HG02852 (cell line): ENCODE measurements around the gene TM9SF1.
"Not testable (repeated sequence)": the region's sequence is repeated elsewhere in the genome, so short reads cannot be mapped to it uniquely, and the experiment has no call there.

Experiments
- ATAC-seq: cut with Tn5 transposase; IDR thresholded peaks from one replicate; pipeline ENCODE4 v1.9.1; 2021; ENCODE audit warnings: mild to moderate bottlenecking, moderate library complexity; ENCODE audit not compliant: unreplicated experiment

The TM9SF1 gene

DNA sequence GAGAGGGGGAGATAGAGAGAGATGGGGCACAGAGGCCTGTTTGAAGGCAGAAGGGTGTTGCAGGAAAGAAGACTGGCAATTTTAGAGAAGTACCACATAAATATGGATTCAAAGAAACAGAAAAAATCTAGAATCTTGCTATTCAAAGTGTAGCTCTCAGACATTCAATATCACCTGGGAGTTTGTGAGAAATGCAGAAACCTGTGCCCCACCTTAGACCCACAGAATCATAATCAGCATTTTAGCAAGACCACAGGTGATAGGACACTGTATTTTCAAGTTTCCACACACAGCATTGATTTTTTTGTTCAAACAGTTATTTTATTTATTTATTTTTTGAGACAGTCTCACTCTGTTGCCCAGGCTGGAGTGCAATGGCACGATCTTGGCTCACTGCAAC is 33.7 kb upstream of the TM9SF1 start:
- ATAC-seq = no peak

DNA sequence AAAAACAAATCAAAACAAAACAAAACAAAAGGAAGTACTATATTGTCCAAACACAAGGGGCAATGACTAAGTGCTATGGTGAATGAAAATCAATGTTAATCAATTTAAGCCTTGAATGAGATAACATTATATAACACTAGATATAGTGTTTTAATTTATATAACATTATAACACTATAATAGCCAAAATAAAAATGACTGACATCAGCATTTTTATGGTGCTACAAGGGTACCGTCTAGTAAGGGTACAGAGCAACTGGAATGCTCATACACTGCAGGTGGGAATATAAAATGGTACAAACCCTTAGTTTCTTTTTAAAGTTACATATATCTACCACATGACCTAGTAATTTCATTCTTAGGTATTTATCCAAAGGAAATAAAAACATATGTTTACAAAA is 31.2 kb upstream of the TM9SF1 start:
- ATAC-seq = no peak

GRCh38 chr14:24224618-24225071 is 29.4 kb upstream of the TM9SF1 start:
- no peak for ATAC-seq

DNA sequence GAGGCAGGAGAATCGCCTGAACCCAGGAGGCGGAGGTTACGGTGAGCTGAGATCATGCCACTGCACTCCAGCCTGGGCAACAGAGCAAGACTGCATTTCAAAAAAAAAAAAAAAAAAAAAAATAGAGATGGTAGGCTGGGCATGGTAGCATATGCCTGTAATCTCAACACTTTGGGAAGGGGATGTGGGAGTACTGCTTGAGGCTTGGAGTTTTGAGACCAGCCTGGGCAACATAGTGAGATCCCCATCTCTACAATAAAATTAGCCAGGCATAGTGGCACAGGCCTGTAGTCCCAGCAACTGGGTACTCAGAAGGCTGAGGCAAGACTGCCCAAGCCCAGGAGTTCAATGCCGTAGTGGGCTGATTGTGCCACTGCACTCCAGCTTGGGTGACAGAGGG is 27.7 kb upstream of the TM9SF1 start:
- not testable (repeated sequence) for ATAC-seq

DNA sequence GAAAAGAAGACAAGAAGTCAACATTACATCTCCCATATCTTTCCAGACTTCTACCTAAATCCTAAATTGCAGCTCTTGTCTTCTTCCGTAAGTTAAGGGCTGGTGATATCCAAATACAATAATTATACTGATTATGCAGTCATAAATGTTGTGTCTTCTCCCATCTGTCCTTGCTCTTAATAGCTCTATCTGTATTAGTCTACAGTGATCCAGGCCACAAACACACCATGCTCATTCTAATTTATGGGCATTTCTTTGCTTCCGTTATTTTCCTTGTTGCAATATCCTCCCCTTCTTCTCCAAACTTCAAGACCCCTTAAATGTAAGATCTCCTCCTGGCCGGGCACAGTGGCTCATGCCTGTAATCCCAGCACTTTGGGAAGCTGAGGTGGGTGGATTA is 24.3 kb upstream of the TM9SF1 start:
- ATAC-seq = no peak

DNA sequence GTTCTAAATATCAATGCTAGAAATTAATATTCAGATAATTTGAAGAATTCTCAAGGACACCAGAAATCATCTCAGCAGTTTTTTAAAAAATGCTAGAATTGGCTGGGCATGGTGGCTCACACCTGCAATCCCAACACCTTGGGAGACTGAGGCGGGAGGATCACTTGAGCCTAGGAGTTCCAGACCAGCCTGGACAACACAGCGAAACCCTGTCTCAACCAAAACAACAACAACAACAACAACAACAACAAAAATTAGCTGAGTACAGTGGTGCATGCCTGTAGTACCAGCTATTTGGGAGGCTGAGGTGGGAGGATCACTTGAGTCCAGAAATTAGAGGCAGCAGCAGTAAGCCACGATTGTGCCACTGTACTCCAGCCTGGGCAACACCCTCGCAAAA is 23.8 kb upstream of the TM9SF1 start:
- ATAC-seq = no peak

GRCh38 chr14:24216876-24217275 is 21.6 kb upstream of the TM9SF1 start:
- ATAC-seq = not testable (repeated sequence)

- ATAC-seq = no peak
Observed at GRCh38 chr14:24216345-24216699, 21.1 kb upstream of the TM9SF1 start.

- peak; percentile 57 for ATAC-seq
Observed at GRCh38 chr14:24215495-24216344, 20.5 kb upstream of the TM9SF1 start, which contains the start of gene MDP1. Gene MDP1 (minus strand): TSS chr14:24216066. CDS start chr14:24215955, 111 bp downstream.

DNA sequence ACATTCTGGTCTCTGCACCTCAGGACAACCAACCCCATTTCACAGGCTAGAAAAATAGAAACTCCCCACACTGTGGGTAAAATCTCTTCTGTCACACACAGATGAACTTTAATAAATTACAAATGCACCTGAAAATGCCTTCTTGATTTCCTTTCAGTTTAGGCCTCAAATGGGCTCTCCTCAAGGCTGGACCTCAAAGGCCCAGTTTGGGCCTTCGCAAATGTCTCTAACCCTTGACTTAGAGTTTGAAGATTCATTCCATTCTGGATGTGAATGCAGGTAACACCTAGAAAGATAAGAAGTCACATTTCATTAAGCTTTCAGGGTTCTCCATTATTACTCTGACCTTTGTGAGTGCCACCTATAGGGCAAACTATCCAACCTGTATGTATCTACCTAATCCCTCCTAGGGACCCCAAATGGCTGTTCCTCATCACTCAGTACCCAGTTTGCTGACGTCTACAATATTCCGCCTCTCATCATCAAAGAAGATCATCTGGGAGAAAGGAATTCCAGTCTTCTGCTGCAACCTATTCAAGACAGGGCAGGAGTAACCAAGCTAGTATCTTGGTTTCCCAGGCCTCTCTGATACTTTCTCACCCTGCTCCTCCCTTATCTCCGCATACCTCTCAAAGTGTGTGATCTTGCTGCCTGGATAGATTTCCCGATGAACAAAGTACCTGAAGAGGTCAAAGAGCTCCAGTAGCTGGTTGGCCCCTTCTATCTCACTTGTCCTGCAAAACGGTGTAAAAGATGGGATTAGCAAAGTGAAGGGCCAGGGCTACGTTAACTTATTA is 18.8 kb upstream of the TM9SF1 start:
- no peak for ATAC-seq

DNA sequence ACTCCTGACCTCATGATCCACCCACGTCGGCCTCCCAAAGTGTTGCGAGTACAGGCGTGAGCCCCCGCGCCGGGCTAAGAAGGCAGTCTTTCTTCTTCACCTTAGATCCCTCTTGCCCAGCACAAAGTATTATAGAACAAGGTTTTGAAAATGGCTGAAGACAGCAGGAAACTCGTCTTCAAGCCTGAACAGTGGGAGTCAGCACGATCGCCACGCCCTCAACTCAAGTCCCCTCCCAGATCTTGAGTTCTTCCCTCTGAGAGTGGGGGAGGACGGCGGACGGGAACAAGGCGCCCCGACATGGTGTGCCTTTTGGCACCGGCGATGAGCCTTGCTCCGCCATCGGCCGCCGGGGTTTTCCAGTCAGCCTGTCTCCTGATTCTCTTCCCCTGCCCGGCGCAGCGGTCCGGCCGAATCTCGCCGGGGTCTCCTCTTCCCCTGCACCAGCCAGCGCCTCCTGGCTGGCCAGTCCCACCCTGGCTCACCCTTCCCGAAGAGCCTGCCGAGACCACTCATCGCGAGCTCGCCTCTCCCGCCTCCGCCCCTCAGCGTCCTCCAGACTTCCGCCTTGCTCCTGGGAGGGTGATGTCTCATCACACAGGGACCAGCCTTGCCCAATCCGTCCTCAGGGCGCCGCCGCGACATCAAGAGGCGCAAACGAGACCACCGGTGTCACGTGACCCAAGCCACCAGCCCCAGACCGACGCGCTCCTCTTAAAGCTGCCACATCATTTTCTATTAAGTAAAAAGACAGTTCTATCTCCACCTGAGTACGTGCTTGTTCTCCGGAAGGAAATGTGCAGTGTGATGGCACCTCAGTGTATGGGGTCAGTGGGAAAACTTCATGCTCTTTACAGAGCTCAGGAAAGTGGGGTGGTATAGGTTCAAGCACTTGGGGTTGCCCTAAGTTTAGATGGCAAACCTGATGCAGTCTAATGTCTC is 18.0 kb upstream of the TM9SF1 start, which contains the start of gene CHMP4A:
TSS of gene CHMP4A (minus strand) at position 565 of the 942 bp plus-strand sequence. CDS start at position 516, 49 bp downstream.
- ATAC-seq = peak; percentile 77

GRCh38 chr14:24211311-24211710 is 16.1 kb upstream of the TM9SF1 start:
- ATAC-seq = no peak

DNA sequence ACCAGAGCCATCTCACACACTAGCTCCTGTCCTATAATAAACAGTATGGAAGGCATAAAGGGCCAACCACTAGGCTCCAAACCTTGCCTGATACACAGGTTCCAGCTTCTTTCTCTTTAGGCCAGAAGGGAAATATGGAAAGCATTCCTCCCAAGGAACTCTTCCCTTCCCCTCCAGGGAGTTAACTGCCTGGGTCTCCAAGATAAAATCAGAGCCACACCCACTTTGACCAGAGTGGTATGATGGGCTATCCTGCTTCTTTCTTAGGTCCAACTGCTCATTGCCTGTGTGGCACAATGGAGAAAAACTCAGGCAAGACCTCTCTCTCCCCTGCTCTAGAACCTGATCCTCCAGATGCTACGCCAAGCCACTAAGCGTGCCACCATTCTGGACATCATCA is 12.4 kb upstream of the TM9SF1 start:
- ATAC-seq = no peak

DNA sequence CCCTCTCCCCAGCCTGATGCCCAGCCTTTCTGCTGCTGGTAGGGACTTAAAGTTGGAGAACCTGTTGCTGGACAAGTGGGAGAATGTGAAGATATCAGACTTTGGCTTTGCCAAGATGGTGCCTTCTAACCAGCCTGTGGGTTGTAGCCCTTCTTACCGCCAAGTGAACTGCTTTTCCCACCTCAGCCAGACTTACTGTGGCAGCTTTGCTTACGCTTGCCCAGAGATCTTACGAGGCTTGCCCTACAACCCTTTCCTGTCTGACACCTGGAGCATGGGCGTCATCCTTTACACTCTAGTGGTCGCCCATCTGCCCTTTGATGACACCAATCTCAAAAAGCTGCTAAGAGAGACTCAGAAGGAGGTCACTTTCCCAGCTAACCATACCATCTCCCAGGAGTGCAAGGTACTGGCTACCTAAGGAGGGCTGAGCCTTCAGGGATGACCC is 11.9 kb upstream of the TM9SF1 start:
- no peak for ATAC-seq

DNA sequence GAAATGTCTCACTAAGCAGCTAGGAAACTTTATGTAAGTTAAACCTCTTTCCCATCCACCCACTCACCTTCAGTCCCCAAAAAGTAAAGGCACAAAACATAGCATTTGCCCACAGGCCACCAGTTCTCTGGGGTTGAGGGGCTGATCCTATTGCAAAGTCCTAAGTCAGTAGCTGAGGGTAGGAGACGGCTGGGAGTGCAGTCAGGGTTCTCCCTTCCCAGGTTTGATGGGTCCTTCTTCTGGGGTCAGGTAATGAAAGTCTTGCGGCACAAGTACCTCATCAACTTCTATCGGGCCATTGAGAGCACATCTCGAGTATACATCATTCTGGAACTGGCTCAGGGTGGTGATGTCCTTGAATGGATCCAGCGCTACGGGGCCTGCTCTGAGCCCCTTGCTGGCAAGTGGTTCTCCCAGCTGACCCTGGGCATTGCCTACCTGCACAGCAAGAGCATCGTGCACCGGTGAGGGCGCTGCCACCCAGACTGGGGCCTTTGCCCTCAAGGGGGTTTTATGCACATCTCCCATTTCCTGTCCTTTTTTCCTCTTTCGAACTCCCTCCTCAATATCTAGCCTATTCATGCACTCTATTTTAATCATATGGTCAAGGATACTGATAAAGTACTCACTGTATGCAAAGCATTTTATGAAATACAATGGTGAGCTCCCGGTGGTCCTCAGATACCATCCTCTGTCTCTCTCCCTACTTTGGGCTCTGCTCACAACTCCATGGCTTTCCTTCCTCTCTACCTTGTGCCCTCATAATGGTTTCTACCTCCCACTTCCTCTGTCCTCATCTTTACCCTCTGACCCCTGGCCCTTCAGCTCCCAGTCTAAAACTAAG is 11.2 kb upstream of the TM9SF1 start:
- no peak for ATAC-seq

- no peak for ATAC-seq
Observed at GRCh38 chr14:24204163-24205146, 9.2 kb upstream of the TM9SF1 start.

GRCh38 chr14:24203249-24203886 is 8.1 kb upstream of the TM9SF1 start:
- not testable (repeated sequence) for ATAC-seq

DNA sequence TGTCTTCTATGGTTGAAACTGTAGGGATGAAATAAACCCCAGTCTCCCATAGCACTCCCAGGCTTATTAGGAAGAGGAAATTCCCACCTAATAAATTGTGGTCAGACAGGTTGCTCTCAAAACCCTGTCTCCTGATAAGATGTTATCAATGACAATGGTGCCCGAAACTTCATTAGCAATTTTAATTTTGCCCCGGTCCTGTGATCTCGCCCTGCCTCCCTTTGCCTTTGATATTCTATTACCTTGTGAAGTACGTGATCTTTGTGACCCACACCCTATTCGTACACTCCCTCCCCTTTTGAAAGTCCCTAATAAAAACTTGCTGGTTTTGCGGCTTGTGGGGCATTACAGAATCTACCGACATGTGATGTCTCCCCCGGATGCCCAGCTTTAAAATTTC is 7.3 kb upstream of the TM9SF1 start:
- ATAC-seq = not testable (repeated sequence)
